Measurements from ENCODE around the gene TCHHL1. TPM values are rescaled to one million over a fixed set of nuclear protein-coding genes. Genes with fewer than 3 reads are reported as not detected.

Gene TCHHL1
- polyA plus RNA-seq, 1 donor (not counting 4 experiments of a cell fraction or from before 2014, with no cell fraction given), result not detected

GRCh38 chr1:152043870-152044269, 45.0 kb downstream of the TCHHL1 start:
- Histone ChIP-seq H3K4me1 (ENCODE audit: control insufficient read depth, extremely low read depth, insufficient read depth, low read length) (peaks cover 29% of the 10 kb centered on the region), H3K79me2 (ENCODE audit: control insufficient read depth, insufficient read depth, low read length) (no peaks in the 10 kb centered on the region)
- dilution Hi-C loops (cut with MboI; ENCODE audit: extremely low pct_ligation_motif_present, low sequenced_read_pairs), result no loop called here

GRCh38 chr1:152042030-152042429, 46.8 kb downstream of the TCHHL1 start:
- FAIRE-seq, result no peak

More at GRCh38 chr1:152043870-152044269, 45.0 kb downstream of the TCHHL1 start:
- FAIRE-seq (no peak), DNase-seq (ENCODE audit: low read depth, low spot score) (no peak)
- no peaks in the 10 kb centered on the region for H4K20me1 ChIP-seq (ENCODE audit: control insufficient read depth, extremely low read depth, insufficient read depth, low read length)
- H3K4me2 ChIP-seq (ENCODE audit: control insufficient read depth, extremely low read depth, insufficient read depth, low read depth, low read length), result no peak overlapping the region
- no peaks in the 10 kb centered on the region for H3K36me3 ChIP-seq (ENCODE audit: control insufficient read depth in 2 of 2, extremely low read depth in 1 of 2, insufficient read depth in 2 of 2, low read length in 2 of 2)
- no peaks in the 10 kb centered on the region for H3K27me3 ChIP-seq (ENCODE audit: control insufficient read depth, extremely low read depth, insufficient read depth, low read length)
- H3K9ac ChIP-seq (ENCODE audit: control insufficient read depth, extremely low read depth, insufficient read depth, low read length), result no peak overlapping the region
- no peaks in the 10 kb centered on the region for H3K9me1 ChIP-seq (ENCODE audit: control insufficient read depth, extremely low read depth, insufficient read depth, low read length)
- no peaks in the 10 kb centered on the region for H3K9me3 ChIP-seq (ENCODE audit: control insufficient read depth, low read depth, low read length)
- H2AFZ ChIP-seq (ENCODE audit: control insufficient read depth, low read length), result no peak overlapping the region
- no peak overlapping the region for H3K27ac ChIP-seq (ENCODE audit: control insufficient read depth, insufficient read depth, low read length)
- no peak for TF ChIP-seq CTCF (optimal IDR thresholded peaks at IDR 0.05 in 1 of 3, IDR thresholded peaks at IDR 0.05 in 1 of 3, conservative IDR thresholded peaks at IDR 0.05 in 1 of 3; ENCODE audit: extremely low read depth in 1 of 3, insufficient read depth in 2 of 3, low read length in 3 of 3)
- no peak for TF ChIP-seq EZH2 (IDR thresholded peaks at IDR 0.05; ENCODE audit: low read length)
- H3K4me3 ChIP-seq (ENCODE audit: control insufficient read depth in 2 of 3, extremely low read depth in 1 of 3, insufficient read depth in 2 of 3, low read depth in 1 of 3, low read length in 3 of 3), result no peak overlapping the region

More at GRCh38 chr1:152042030-152042429, 46.8 kb downstream of the TCHHL1 start:
- dilution Hi-C loops (cut with MboI; ENCODE audit: extremely low pct_ligation_motif_present, low sequenced_read_pairs), result no loop called here
- Histone ChIP-seq H3K36me3 (ENCODE audit: control insufficient read depth in 2 of 2, extremely low read depth in 1 of 2, insufficient read depth in 2 of 2, low read length in 2 of 2) (no peaks in the 10 kb centered on the region), H3K9ac (ENCODE audit: control insufficient read depth, extremely low read depth, insufficient read depth, low read length) (no peak overlapping the region), H2AFZ (ENCODE audit: control insufficient read depth, low read length) (no peak overlapping the region), H3K4me2 (ENCODE audit: control insufficient read depth, extremely low read depth, insufficient read depth, low read depth, low read length) (no peak overlapping the region), H3K4me3 (ENCODE audit: control insufficient read depth in 2 of 3, extremely low read depth in 1 of 3, insufficient read depth in 2 of 3, low read depth in 1 of 3, low read length in 3 of 3) (no peak overlapping the region), H3K27ac (ENCODE audit: control insufficient read depth, insufficient read depth, low read length) (no peak overlapping the region), H4K20me1 (ENCODE audit: control insufficient read depth, extremely low read depth, insufficient read depth, low read length) (no peaks in the 10 kb centered on the region), H3K9me3 (ENCODE audit: control insufficient read depth, low read depth, low read length) (no peaks in the 10 kb centered on the region), H3K4me1 (ENCODE audit: control insufficient read depth, extremely low read depth, insufficient read depth, low read length) (peaks cover 20% of the 10 kb centered on the region), H3K27me3 (ENCODE audit: control insufficient read depth, extremely low read depth, insufficient read depth, low read length) (no peaks in the 10 kb centered on the region), H3K9me1 (ENCODE audit: control insufficient read depth, extremely low read depth, insufficient read depth, low read length) (no peaks in the 10 kb centered on the region), H3K79me2 (ENCODE audit: control insufficient read depth, insufficient read depth, low read length) (no peaks in the 10 kb centered on the region)
- TF ChIP-seq EZH2 (IDR thresholded peaks at IDR 0.05; ENCODE audit: low read length) (no peak), CTCF (optimal IDR thresholded peaks at IDR 0.05 in 1 of 3, IDR thresholded peaks at IDR 0.05 in 1 of 3, conservative IDR thresholded peaks at IDR 0.05 in 1 of 3; ENCODE audit: extremely low read depth in 1 of 3, insufficient read depth in 2 of 3, low read length in 3 of 3) (no peak)
- DNase-seq (ENCODE audit: low read depth, low spot score), result no peak

Measured in keratinocyte (primary cell).